Pulmonary artery endothelial cell (primary cell): ENCODE measurements around the gene SCGB3A1. TPM values are rescaled to one million over a fixed set of nuclear protein-coding genes. Genes with fewer than 3 reads are reported as not detected.

Experiments used
- DNase-seq: peaks from one replicate; pipeline ENCODE4 v3.0.0-alpha.2; 2011; ENCODE audit warnings: low read depth, low spot score
- total RNA-seq: library from RNA; depleted of rRNA; stranded (reverse); fragments of >200 nt; gene quantifications from 2 replicates; pipeline ENCODE4 v1.2.3, GENCODE V29; 2014

Gene SCGB3A1
- total RNA-seq, 1 donor from 2014 or later = not detected

DNA sequence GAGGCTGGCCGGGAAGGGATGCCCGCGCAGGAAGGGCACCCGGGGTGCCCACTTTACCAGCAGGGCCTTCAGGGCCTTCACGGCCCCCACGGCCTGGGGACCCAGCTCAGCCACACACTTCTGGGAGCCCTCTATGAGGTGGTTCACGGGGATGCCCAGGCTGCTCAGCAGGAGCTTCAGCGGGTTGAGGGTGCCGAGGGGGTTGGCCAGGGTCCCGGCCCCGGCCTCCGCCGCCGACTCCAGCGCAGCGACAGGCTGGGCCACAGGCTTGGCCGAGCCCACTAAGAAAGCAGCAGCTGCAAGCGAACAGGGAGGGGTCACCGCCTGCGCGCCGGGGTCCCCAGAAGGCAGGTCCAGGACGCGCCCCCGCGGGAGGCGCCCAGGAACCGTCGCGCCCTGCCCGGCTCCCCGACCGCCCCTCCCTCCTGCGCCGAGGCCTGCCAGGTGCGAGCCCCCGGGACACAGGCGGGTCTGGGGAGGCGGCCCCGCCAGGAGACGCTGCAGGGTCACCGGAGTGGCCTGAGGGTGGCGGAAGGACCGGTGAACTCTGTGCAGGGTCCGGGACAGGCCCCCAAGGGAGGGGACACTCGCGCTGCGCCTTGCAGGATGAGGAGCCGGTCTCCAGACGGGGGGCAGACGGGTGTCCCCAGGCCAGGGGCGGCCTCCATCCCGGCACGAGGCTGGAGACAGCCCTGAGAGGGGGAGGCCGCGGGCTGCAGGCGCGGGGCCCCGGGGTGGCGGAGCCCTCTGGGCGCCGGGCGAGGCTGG is 572 bp downstream of the SCGB3A1 start:
- no peak for DNase-seq

DNA sequence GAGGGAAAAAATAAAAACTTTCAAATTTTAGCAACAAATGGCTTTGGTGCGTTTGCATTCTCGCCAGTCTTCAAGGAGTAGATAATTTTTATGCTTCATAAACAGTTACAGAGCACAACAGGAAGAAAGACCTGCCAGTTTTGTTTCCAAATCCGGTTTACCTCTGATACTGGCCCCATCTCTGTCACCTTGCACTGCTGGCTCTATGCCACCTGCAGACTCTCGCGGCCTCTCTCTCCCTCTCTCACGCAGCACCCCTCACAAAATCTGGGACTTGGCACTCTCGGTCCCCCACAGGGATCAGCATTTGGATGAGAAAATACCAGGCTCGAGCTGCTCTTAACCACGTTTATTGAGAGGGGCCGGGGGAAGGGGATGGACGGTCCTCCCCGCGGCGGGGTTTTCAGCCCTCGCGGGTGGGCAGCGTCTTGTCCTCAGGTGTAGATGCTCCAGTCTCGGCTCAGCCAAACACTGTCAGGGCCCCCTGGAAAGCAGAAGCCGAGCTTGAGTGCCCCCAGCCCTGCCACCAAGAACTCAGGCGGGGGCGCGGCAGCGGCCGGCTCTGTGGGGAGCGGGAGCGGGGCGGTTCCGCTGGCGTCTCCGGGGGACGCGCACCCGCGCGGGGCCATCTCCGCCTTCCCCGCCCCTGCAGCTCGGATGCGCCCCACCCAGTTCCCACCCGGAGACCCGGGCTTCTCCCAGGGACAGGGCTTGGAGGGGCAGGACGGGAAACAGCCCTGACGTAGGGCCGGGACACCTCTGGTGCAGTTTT is 1.3 kb downstream of the SCGB3A1 start:
- no peak for DNase-seq

DNA sequence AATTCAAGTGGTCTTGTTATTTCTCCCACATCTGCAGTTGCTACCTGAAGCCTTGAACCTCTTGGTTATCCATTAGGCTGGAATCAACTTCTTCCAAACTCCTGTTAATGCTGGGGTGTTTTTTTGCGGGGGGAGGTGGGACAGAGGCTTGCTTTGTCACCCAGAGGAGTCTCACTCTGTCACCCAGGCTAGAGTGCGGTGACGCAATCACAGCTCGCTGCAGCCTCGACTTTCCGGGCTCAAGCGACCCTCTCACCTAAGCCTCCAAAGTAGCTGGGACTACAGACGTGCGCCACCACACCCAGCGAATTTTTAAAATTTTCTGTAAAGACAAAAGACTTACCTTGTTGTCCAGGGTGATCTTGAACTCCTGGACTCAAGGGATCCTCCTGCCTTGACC is 4.4 kb downstream of the SCGB3A1 start:
- no peak for DNase-seq

- DNase-seq = no peak
Observed at GRCh38 chr5:180586204-180586603, 5.1 kb downstream of the SCGB3A1 start.

- no peak for DNase-seq
Observed at GRCh38 chr5:180583738-180584137, 7.6 kb downstream of the SCGB3A1 start.

- no peak for DNase-seq
Observed at GRCh38 chr5:180580681-180581080, 10.6 kb downstream of the SCGB3A1 start.

DNA sequence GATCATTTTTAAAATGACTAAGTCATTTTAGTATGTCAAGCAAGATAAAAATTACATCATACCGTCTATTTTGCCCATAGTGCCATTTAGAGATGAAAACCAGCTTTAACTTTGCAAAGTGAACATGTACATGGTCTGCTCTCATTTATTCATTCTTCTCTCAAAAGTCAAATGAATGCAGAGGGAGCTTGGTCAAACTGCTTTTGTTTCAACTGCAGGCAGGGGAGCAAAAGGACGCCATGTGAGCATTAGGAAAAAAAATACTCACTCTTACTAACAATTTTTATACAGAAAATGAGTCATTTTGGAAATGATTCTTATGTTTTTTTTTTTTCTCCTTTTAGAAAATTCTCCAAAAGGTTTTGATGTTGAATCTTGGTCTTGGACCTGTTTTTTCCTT is 15.7 kb downstream of the SCGB3A1 start:
- DNase-seq = no peak

- no peak for DNase-seq
Observed at GRCh38 chr5:180568914-180569313, 22.4 kb downstream of the SCGB3A1 start.

DNA sequence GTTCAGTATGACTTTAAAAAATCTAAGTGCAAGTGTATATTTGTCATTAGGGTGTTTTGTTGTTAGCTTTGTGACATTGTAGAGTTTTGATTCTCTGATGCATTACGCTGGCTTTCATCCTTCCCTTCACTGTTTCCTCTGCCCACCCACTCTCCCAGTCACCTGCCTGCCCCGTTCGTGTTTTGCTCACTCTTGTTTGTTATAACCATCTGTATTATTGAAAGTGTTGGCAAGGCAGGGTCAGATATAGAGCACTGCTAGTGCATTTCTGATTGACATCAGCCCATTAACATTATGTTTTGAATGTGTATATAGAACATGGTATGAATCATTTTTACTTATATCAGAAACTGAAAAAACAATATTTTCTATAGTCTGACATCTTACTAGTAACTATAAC is 27.3 kb downstream of the SCGB3A1 start:
- no peak for DNase-seq

- no peak for DNase-seq
Observed at GRCh38 chr5:180558232-180558631, 33.1 kb downstream of the SCGB3A1 start.

GRCh38 chr5:180557217-180557809 is 34.0 kb downstream of the SCGB3A1 start:
- DNase-seq = no peak

DNA sequence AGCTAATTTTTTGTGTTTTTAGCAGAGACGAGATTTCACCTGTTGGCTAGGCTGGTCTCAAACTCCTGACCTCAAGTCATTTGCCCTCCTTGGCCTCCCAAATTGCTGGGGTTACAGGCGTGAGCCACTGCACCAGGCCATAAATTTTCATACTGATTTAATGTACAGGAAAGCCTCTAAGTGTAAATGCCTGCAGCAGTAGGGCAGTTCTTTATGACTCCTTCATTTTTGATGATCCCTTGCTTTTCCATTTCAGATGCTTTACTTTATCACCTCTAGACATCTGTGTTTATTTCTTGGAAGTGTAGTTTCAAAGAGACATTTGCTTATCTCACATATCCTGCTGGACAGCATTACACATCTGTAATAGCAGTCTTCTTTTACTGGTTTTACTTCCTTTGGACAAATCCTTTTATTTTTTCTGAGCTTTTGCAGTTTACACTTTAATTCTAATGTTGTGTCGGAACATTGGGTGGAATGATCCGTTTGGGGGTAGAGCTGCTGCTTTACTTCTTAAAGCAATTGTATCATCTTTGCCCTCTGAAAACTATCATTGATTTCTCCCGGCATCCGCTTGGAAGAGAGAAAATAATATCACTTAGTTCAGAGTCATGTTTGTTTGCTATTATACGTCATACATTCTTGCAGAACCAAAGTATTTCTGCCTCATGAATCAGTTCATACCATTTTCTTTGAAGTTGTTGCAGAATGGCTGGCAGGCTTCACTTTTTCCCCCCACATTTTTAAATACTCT is 36.0 kb downstream of the SCGB3A1 start:
- no peak for DNase-seq

DNA sequence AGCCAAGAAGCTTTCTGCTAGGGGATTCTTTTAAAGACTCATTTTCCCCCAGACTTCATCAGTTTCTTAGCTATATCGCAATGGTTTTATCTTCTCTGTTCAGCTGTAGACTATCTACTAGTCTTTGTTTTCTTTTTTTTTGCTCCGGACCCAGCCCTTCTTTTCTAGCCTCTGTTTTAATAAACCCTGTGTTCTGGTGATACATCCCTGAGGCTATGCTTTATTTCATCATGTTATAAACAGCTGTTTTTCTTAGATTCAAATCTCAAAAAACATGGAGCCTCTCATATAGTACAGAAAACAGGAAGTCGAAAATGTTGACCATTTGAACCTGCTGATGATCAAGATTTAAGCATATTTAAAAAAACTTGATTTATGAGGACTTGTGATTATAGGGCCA is 37.8 kb downstream of the SCGB3A1 start:
- no peak for DNase-seq

DNA sequence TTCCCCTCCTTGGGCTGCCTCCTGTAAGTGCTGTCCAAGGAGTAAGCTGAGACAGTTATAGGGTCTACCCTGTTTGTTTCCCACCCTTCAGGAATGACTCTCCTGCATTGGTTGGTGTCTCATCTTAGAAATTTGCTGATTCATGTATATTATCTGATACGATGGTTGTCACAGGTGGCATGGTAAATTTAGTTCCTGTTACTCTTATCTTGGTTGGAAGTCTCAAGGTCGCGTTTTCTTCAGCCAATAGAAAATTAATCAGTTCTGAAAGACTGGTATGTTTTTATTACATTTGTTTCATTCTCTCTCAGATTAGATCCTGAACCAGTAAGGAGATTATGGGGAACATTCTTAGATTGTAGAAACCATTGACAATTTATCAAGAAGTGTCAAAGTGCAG is 42.7 kb downstream of the SCGB3A1 start:
- DNase-seq = no peak

DNA sequence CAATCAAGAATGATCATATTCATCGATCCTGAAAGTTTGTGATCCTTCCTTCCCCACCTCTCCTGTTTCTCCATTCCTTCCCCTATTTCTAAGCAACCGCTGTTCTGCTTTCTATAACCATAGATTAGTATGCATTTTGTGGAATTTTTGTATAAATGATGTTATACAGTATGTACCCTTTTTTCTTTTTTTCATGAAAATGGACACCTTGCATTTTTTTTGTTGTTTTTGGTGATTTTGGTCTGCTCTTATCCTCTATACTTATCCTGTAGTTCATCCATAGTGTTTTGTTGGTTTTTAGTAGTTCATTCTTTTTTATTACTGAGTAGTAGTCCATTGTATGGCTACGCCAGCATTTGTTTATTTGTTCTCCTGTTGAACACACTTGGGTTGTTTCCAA is 46.1 kb downstream of the SCGB3A1 start:
- no peak for DNase-seq

- no peak for DNase-seq
Observed at GRCh38 chr5:180541710-180542109, 49.6 kb downstream of the SCGB3A1 start.

Other genes with a start within 250 kb of the SCGB3A1 start
- gene GFPT2, start 238.2 kb downstream of the SCGB3A1 start, total RNA-seq = 0.46 and 8.6 TPM in 2 replicates
- 19.3 and 23.6 TPM in 2 replicates for gene CNOT6, start 97.1 kb downstream of the SCGB3A1 start, total RNA-seq
- 1.5 and 3.2 TPM in 2 replicates for gene FLT4, start 58.1 kb upstream of the SCGB3A1 start, total RNA-seq
- gene OR2Y1, start 148.6 kb upstream of the SCGB3A1 start, total RNA-seq = not detected in 2 replicates
- 84.3 and 86.0 TPM in 2 replicates for gene MGAT1, start 211.3 kb upstream of the SCGB3A1 start, total RNA-seq